HepG2 (cell line): Measurements from ENCODE around the gene CEP57L1. TPM values are rescaled to one million over a fixed set of nuclear protein-coding genes. Genes with fewer than 3 reads are reported as not detected.

ENCODE experiments used
- ATAC-seq: fragments of 200-7000 bp; cut with Tn5 transposase; 3 replicates; pipeline ENCODE4 v1.9.1; 2020; ENCODE audit warnings: mild to moderate bottlenecking, moderate library complexity
- BruUV-seq: library from RNA; stranded (reverse); fragments of 400-500 nt; replicated peaks from 2 replicates; lab custom pipeline; 2021; lab: Mats Ljungman, UMichigan
- CTCF ChIA-PET: fragments of 300-600 bp; formaldehyde crosslinking; extraction: SDS; loops from one replicate; lab custom pipeline; 2021; ENCODE audit warnings: low total read pairs, inconsistent platforms, low intra/inter-chr PET ratio; lab: Yijun Ruan, JAX
- POLR2A ChIA-PET: fragments of 350-600 bp; sonication (Branson Sonifier 250); formaldehyde crosslinking; loops from one replicate; lab custom pipeline; 2020; ENCODE audit warnings: antibody characterized with exemption, inconsistent platforms; lab: Yijun Ruan, JAX
- DNase-seq: peaks from one replicate; pipeline ENCODE4 v3.0.0-alpha.2; 2015; ENCODE audit warnings: low spot score
- FAIRE-seq: peaks from 3 replicates; lab custom pipeline; 2011; peaks lifted over from hg19 to GRCh38; lab: Jason Lieb, UNC
- H2AFZ ChIP-seq: one replicate; pipeline ENCODE4 v1.6.1; 2011; ENCODE audit warnings: low read length, inconsistent platforms
- H3K27ac ChIP-seq: fragments of 300-600 bp; 3 replicates; pipeline ENCODE4 v1.8.0; 2011; ENCODE audit warnings: mixed run types, mild to moderate bottlenecking, mixed read lengths, low read length, inconsistent platforms; ENCODE audit not compliant: insufficient read depth; ENCODE audit errors: extremely low read length
- H3K27me3 ChIP-seq, 2 experiments: fragments of 200-600 bp in 1 of 2; 2 replicates in 1 of 2; 3 replicates in 1 of 2; pipeline versions ENCODE4 v1.6.0 to v1.8.0; 2011; ENCODE audit warnings: low read length in 2 of 2, mild to moderate bottlenecking in 2 of 2, moderate library complexity in 2 of 2, inconsistent platforms in 1 of 2; ENCODE audit not compliant: insufficient read depth in 2 of 2, control insufficient read depth in 1 of 2
- H3K36me3 ChIP-seq, 2 experiments: fragments of 200-600 bp in 1 of 2; replicated peaks in 1 of 2; 2 replicates in 1 of 2; 3 replicates in 1 of 2; pipeline versions ENCODE4 v1.5.1 to v1.8.0; 2011; ENCODE audit warnings: low read length in 2 of 2, inconsistent platforms in 1 of 2; ENCODE audit not compliant: insufficient read depth in 2 of 2, control insufficient read depth in 1 of 2
- H3K4me1 ChIP-seq: 2 replicates; pipeline ENCODE4 v1.5.1; 2012; ENCODE audit warnings: low read length, inconsistent platforms; ENCODE audit not compliant: insufficient read depth
- H3K4me2 ChIP-seq: 2 replicates; pipeline ENCODE4 v1.6.0; 2011; ENCODE audit warnings: low read depth, low read length, inconsistent platforms
- H3K4me3 ChIP-seq, 3 experiments: fragments of 200-600 bp in 1 of 3; sonication (generic), shearing (Covaris generic) in 1 of 3; replicated peaks in 1 of 3; 2 replicates each; pipeline ENCODE4 v1.5.1; 2011 to 2016; ENCODE audit warnings: low read length in 3 of 3, inconsistent platforms in 2 of 3, low read depth in 2 of 3, mild to moderate bottlenecking in 2 of 3, control low read depth in 1 of 3, mixed read lengths in 1 of 3; ENCODE audit not compliant: insufficient read depth in 1 of 3
- H3K79me2 ChIP-seq: one replicate; pipeline ENCODE4 v1.6.1; 2011; ENCODE audit warnings: low read length, inconsistent platforms; ENCODE audit not compliant: insufficient read depth
- H3K9ac ChIP-seq: 2 replicates; pipeline ENCODE4 v1.6.0; 2011; ENCODE audit warnings: mild to moderate bottlenecking, low read depth, low read length, inconsistent platforms; ENCODE audit not compliant: insufficient read depth
- H3K9me3 ChIP-seq: 2 replicates; pipeline ENCODE4 v1.5.1; 2012; ENCODE audit warnings: mild to moderate bottlenecking, low read length
- H4K20me1 ChIP-seq: 2 replicates; pipeline ENCODE4 v1.6.0; 2011; ENCODE audit warnings: inconsistent platforms, mild to moderate bottlenecking, low read length, moderate library complexity; ENCODE audit not compliant: insufficient read depth
- BRF2 ChIP-seq: sonication (generic); formaldehyde crosslinking; IDR thresholded peaks from 2 replicates; pipeline ENCODE4 v1.8.1; 2022; ENCODE audit warnings: mild to moderate bottlenecking, missing genetic modification reagents
- HNF1B ChIP-seq: sonication (generic); formaldehyde crosslinking; IDR thresholded peaks from 2 replicates; pipeline ENCODE4 v1.5.1; 2020; ENCODE audit warnings: mild to moderate bottlenecking, moderate library complexity, missing genetic modification reagents
- MXI1 ChIP-seq: IDR thresholded peaks from 3 replicates; pipeline ENCODE4 v1.6.1; 2012; ENCODE audit warnings: low read depth, low read length, inconsistent platforms, borderline replicate concordance
- PPARG ChIP-seq: conservative IDR thresholded peaks from 2 replicates; pipeline ENCODE4 v1.6.1; 2016; ENCODE audit warnings: missing biosample characterization, missing genetic modification reagents
- REXO4 ChIP-seq: sonication (generic); formaldehyde crosslinking; IDR thresholded peaks from 2 replicates; pipeline ENCODE4 v1.8.0; 2022; ENCODE audit warnings: missing genetic modification reagents, mild to moderate bottlenecking, borderline replicate concordance
- SAFB2 ChIP-seq: sonication (generic); formaldehyde crosslinking; IDR thresholded peaks from 2 replicates; pipeline ENCODE4 v1.5.1; 2020; ENCODE audit warnings: missing genetic modification reagents, low read depth, mild to moderate bottlenecking, borderline replicate concordance
- STAT6 ChIP-seq: sonication (generic); formaldehyde crosslinking; IDR thresholded peaks from 2 replicates; pipeline ENCODE4 v1.4.0; 2020; ENCODE audit warnings: missing genetic modification reagents, mild to moderate bottlenecking, borderline replicate concordance
- ZIK1 ChIP-seq: sonication (generic); formaldehyde crosslinking; IDR thresholded peaks from 2 replicates; pipeline ENCODE4 v1.5.0; 2020; ENCODE audit warnings: mild to moderate bottlenecking, low read depth, missing genetic modification reagents, borderline replicate concordance
- ZNF326 ChIP-seq: sonication (generic); formaldehyde crosslinking; IDR thresholded peaks from 2 replicates; pipeline ENCODE4 v1.4.0; 2020; ENCODE audit warnings: missing genetic modification reagents, borderline replicate concordance
- ZNF510 ChIP-seq: sonication (generic); formaldehyde crosslinking; IDR thresholded peaks from 2 replicates; pipeline ENCODE4 v1.4.0; 2020; ENCODE audit warnings: low read depth, mild to moderate bottlenecking, missing genetic modification reagents
- ZNF775 ChIP-seq: sonication (generic); formaldehyde crosslinking; IDR thresholded peaks from 2 replicates; pipeline ENCODE4 v1.4.0; 2020; ENCODE audit warnings: missing genetic modification reagents, mild to moderate bottlenecking, moderate library complexity, borderline replicate concordance
- ZSCAN30 ChIP-seq: sonication (generic); formaldehyde crosslinking; IDR thresholded peaks from 2 replicates; pipeline ENCODE4 v1.5.0; 2020; ENCODE audit warnings: mild to moderate bottlenecking, missing genetic modification reagents
- WGBS: methylation state at CpG from one replicate; pipeline ENCODE4 v1.1.6; 2017; ENCODE audit warnings: low lambda C conversion rate; 5-methylcytosine and 5-hydroxymethylcytosine counted together
- in situ Hi-C: cut with HindIII; loops from 2 replicates; pipeline ENCODE4 v1.10.0; 2017; ENCODE audit warnings: low pct_unique_long_range_greater_than_20kb; ENCODE audit not compliant: extremely low pct_ligation_motif_present
- intact Hi-C: fragments of 100-400 bp; cut with micrococcal nuclease; formaldehyde crosslinking; loops from one replicate; pipeline ENCODE4 v1.10.0; 2022; ENCODE audit not compliant: unreplicated experiment
- polyA plus RNA-seq, 8 experiments: library from polyadenylated mRNA; depleted of rRNA in 3 of 8; stranded (reverse) in 7 of 8; unstranded in 1 of 8; fragments of >200 nt; fragmentation: Illumina TruSeq in 4 of 8; extraction: Trizol in 4 of 8; gene quantifications; 2 replicates each; pipeline versions ENCODE4 v1.2.1 to v1.2.3, GENCODE V29; 2011 to 2016; ENCODE audit warnings: low read depth in 4 of 8, missing spikeins in 1 of 8, mixed read lengths in 1 of 8; ENCODE audit not compliant: insufficient read depth in 1 of 8
- total RNA-seq, 5 experiments: library from RNA; depleted of rRNA; stranded (reverse); fragments of >200 nt; fragmentation: Illumina TruSeq; extraction: Trizol; gene quantifications; 2 replicates each; pipeline ENCODE4 v1.2.3, GENCODE V29; 2016; ENCODE audit warnings: low read depth in 1 of 5

The CEP57L1 gene
- total and polyA plus RNA-seq, 2 of the 13 experiments (the other 11 are each of a cell fraction or from before 2014, with no cell fraction given) = 7.7 to 15.5 TPM

- in situ Hi-C loops (no loop called here), intact Hi-C loops (no loop called here)
- Histone ChIP-seq H2AFZ (no peak overlapping the region), H3K9me3 (no peaks in the 10 kb centered on the region), H4K20me1 (no peaks in the 10 kb centered on the region), H3K79me2 (no peaks in the 10 kb centered on the region), H3K27me3 (no peaks in the 10 kb centered on the region), H3K9ac (no peak overlapping the region), H3K27ac (no peak overlapping the region), H3K4me3 (no peak overlapping the region), H3K36me3 (0 out of 5 replicates have a peak, but pooled peaks cover 0 to 5% of the 10 kb centered on the region in 2 experiments), H3K4me1 (peaks cover 13% of the 10 kb centered on the region), H3K4me2 (no peak overlapping the region)
- no TSS peak for BruUV-seq
- no peak for DNase-seq
- no peak for FAIRE-seq
- CTCF ChIA-PET = no interaction called here
- TF ChIP-seq REXO4 (no peak), ZNF326 (no peak), PPARG (CRISPR knock-in tag) (no peak), ZIK1 (CRISPR knock-in tag) (no peak)
- ATAC-seq = peak; percentile 56; the same call in 2 of the 3 replicates
- POLR2A ChIA-PET = interaction anchor here (1.3 kb wide), 1 partner anchor 12 kb away, joined by 5 read pairs; the partner anchor contains the start of gene SESN1
- WGBS = 80% methylated on average over 1 of the region's 1 CpG
Measured at GRCh38 chr6:109082188-109082577, 13.1 kb upstream of the CEP57L1 start.

GRCh38 chr6:109083657-109084056 is 11.7 kb upstream of the CEP57L1 start:
- CTCF ChIA-PET = no interaction called here
- BruUV-seq = no TSS peak

More at GRCh38 chr6:109083657-109084056, 11.7 kb upstream of the CEP57L1 start:
- Histone ChIP-seq H4K20me1 (no peaks in the 10 kb centered on the region), H2AFZ (no peak overlapping the region), H3K4me2 (no peak overlapping the region), H3K27me3 (no peaks in the 10 kb centered on the region), H3K36me3 (0 out of 5 replicates have a peak, but pooled peaks cover 0 to 5% of the 10 kb centered on the region in 2 experiments), H3K9me3 (no peaks in the 10 kb centered on the region), H3K27ac (no peak overlapping the region), H3K4me1 (peaks cover 23% of the 10 kb centered on the region), H3K4me3 (no peak overlapping the region), H3K9ac (no peak overlapping the region), H3K79me2 (no peaks in the 10 kb centered on the region)
- DNase-seq (no peak), FAIRE-seq (no peak), ATAC-seq (no peak)
- TF ChIP-seq HNF1B (CRISPR knock-in tag) (no peak), ZNF775 (CRISPR knock-in tag) (no peak), ZNF510 (CRISPR knock-in tag) (no peak), SAFB2 (CRISPR knock-in tag) (no peak), ZSCAN30 (CRISPR knock-in tag) (no peak), STAT6 (CRISPR knock-in tag) (no peak), MXI1 (no peak), BRF2 (CRISPR knock-in tag) (no peak)
- intact Hi-C loops = no loop called here
- WGBS = 100% methylated on average over 1 of the region's 1 CpG
- POLR2A ChIA-PET = no interaction called here
- in situ Hi-C loops = no loop called here
